Heart left ventricle (tissue), 16 donors: Measurements from ENCODE around the gene DGKA. TPM values are rescaled to one million over a fixed set of nuclear protein-coding genes. Genes with fewer than 3 reads are reported as not detected.

ENCODE experiments used
- ATAC-seq, 4 donors: fragments of 200-7000 bp; cut with Tn5 transposase; one replicate each; pipeline ENCODE4 v1.9.1; 2020 to 2022; ENCODE audit warnings: moderate library complexity in 4 of 4, mild to moderate bottlenecking in 3 of 4, moderate number of reproducible peaks in 1 of 4
- DNase-seq, 5 donors: peaks; one replicate each; pipeline ENCODE4 v3.0.0-alpha.2; 2020
- H3K27ac ChIP-seq, 12 donors: fragments of 200-600 bp; sonication (generic) in 4 of 12; one replicate each; pipeline versions ENCODE4 v1.5.0 to v1.8.0; 2016 to 2022; ENCODE audit warnings: mild to moderate bottlenecking in 2 of 12
- H3K27me3 ChIP-seq, 9 donors: fragments of 200-600 bp; sonication (generic) in 2 of 9; one replicate each; pipeline versions ENCODE4 v1.5.1 to v1.8.0; 2016 to 2022; ENCODE audit warnings: mild to moderate bottlenecking in 3 of 9
- H3K36me3 ChIP-seq, 9 donors: fragments of 200-600 bp; sonication (generic) in 2 of 9; one replicate each; pipeline versions ENCODE4 v1.5.0 to v1.8.0; 2018 to 2022; ENCODE audit warnings: mild to moderate bottlenecking in 2 of 9
- H3K4me1 ChIP-seq, 12 donors: fragments of 200-600 bp; sonication (generic) in 4 of 12; one replicate each; pipeline versions ENCODE4 v1.5.0 to v1.8.0; 2016 to 2022; ENCODE audit warnings: mild to moderate bottlenecking in 3 of 12
- H3K4me3 ChIP-seq, 12 donors: fragments of 200-600 bp; sonication (generic) in 4 of 12; one replicate each; pipeline versions ENCODE4 v1.5.0 to v1.8.0; 2017 to 2022; ENCODE audit warnings: mild to moderate bottlenecking in 9 of 12, moderate library complexity in 4 of 12
- H3K9me3 ChIP-seq, 12 donors: fragments of 200-600 bp; sonication (generic) in 4 of 12; one replicate each; pipeline versions ENCODE4 v1.5.0 to v1.8.0; 2016 to 2022; ENCODE audit warnings: mild to moderate bottlenecking in 1 of 12
- POLR2A ChIP-seq, 2 donors: fragments of 450-650 bp; IDR thresholded peaks; one replicate each; pipeline ENCODE4 v1.6.1; 2017; ENCODE audit warnings: antibody characterized with exemption in 2 of 2, mild to moderate bottlenecking in 2 of 2, moderate library complexity in 2 of 2
- WGBS, 4 donors: extraction: QIAGEN DNeasy Blood & Tissue Kit in 2 of 4; methylation state at CpG; one replicate each; pipeline versions ENCODE4 v1.1.5 to v1.1.7; 2013 to 2018; 5-methylcytosine and 5-hydroxymethylcytosine counted together
- intact Hi-C, 10 donors: fragments of 100-400 bp; cut with DNase I; formaldehyde crosslinking; loops; one replicate each; pipeline versions ENCODE4 v1.11.1 to v1.14.2; 2022
- long read RNA-seq, 3 donors: library from polyadenylated mRNA; unstranded; transcript quantifications; one replicate each; pipeline ENCODE4 v2.0.0, GENCODE V29; 2020 to 2021
- polyA plus RNA-seq, 2 donors: library from polyadenylated mRNA; stranded (reverse); fragments of 200-250 nt; gene quantifications; one replicate each; pipeline ENCODE4 v1.2.3, GENCODE V29; 2013
- total RNA-seq, 9 donors: library from RNA; depleted of rRNA in 2 of 9; stranded (reverse); fragments of >200 nt in 2 of 9; fragmentation: NEBNext Ultra II Directional in 3 of 9; extraction: Animal tissue kit (Norgen Biotek cat#: 25700) in 3 of 9; gene quantifications; one replicate each; pipeline versions ENCODE4 v1.1.0 to v1.2.4, GENCODE V29; 2016 to 2023
- TF ChIP-seq, protein P1 (sequence below), 12 donors: fragments of 200-600 bp; sonication (generic) in 4 of 12; IDR thresholded peaks; one replicate each; pipeline versions ENCODE4 v1.5.0 to v1.8.0; 2018 to 2022; ENCODE audit warnings: antibody characterized with exemption in 12 of 12, mild to moderate bottlenecking in 5 of 12
- donor health status: ischemic (EF 13 %, LVEDD 7.1; RV severe dilation, severe dysfunction).
- donor health status: healthy with polysubstance abuse.
- donor health status: DM: no; HTN: yes; CAD: no.
- donor health status: DM: no; HTN: no; CAD: no.
- donor health status: ischemic (EF 25% LVEDD 6.9; RV normal size, moderate dysfunction).
- donor health status: ischemic (EF 25% LVEDD 5.7; RV mildly dilated, moderate dysfunction).
- donor health status: healthy.
- donor health status: DM: yes; HTN: yes; CAD: no.
- donor health status: ischemic (EF 35%, LVEDD 5.7; RV mildly dilated, moderate dysfunction).
- donor health status: nonischemic (EF 11% LVEDD 7.7; RV severe dilation, severe dysfunction).
- donor health status: DM: yes; HTN: yes; CAD: no.
- donor health status: PGD.
- donor health status: ischemic (EF 29% LVEDD 5.4; RV normal size, mild dysfunction).
- donor health status: nonischemic (EF 23%, LVEDD 6.1; RV moderate dilation, normal function).

DGKA gene
- total RNA-seq (10 to 100 TPM in 4 of 9 donors, 1 to 10 TPM in 5; 5.3 to 27.8 (median 9.6) TPM), polyA plus RNA-seq (1 to 10 TPM; 7.6 to 7.8 TPM)
- long read RNA-seq, donor 1, partial matches to known transcripts = 0 of 7 reads
- long read RNA-seq, donor 1, other reads (novel, unspliced or antisense) = 6 of 7 reads
- long read RNA-seq, donor 2, partial matches to known transcripts = 0 of 14 reads
- long read RNA-seq, donor 2, other reads (novel, unspliced or antisense) = 8 of 14 reads
- long read RNA-seq, donor 3, partial matches to known transcripts = 0 of 2 reads
- long read RNA-seq, donor 3, other reads (novel, unspliced or antisense) = 0 of 2 reads

DNA sequence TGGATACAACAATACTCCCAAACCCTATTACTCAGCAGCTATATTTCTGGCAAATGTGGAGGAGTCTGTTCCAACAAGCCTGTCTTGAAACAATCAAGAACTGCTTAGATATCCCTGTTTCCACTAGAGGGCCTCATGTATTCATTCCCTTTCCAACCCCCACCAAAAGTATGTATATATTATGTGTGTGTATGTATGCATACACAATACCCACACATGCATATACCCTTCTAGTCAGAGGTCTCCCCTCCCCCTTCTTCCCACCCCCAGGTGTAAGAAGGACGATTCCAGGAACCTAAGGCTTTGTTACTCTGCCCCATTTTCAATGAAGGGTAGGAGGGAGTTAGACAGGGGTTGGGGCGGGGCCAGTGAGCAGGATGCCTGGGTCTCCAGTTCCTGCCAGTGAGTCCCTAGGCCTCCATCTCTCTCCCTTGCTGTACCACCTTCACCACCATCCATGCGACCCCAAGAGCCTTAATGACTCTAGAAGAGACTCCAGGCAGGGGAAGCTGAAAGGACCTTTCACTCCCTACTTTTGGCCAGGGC lies at the start of gene DGKA:
Gene DGKA (plus strand): TSS at position 392 of the 546 bp plus-strand sequence. CDS start 5,342 bp downstream, outside the sequence.
- intact Hi-C loops = loop anchor here in 3 of 10 donors (5.0 kb wide), 2 partner anchors 36 to 41 kb away; partner anchors contain the start of genes CDK2 (in 2 of the 3), PMEL (in 2 of the 3) and RAB5B (in 1 of the 3)
- 37 to 50% (median 41%) methylated on average over 3 of the region's 3 CpGs for WGBS, 4 donors
- H3K27me3 ChIP-seq = no peaks in the 10 kb centered on the region
- DNase-seq (peak in 2 of 5 donors; percentile 30 to 41), ATAC-seq (peak in 3 of 4 donors; percentile 2 to 10 (median 8))
- H3K4me3 ChIP-seq = peak within 1 kb of the TSS; percentile 62 to 88 (median 74)
- H3K27ac ChIP-seq = peak within 1 kb of the TSS in 11 of 12 donors; percentile 37 to 98 (median 75)
- H3K4me1 ChIP-seq = peaks cover 0 to 65% (median 37%) of the 10 kb centered on the region in 12 donors
- H3K36me3 ChIP-seq = no peaks in the 10 kb centered on the region
- TF ChIP-seq, protein P1, sequence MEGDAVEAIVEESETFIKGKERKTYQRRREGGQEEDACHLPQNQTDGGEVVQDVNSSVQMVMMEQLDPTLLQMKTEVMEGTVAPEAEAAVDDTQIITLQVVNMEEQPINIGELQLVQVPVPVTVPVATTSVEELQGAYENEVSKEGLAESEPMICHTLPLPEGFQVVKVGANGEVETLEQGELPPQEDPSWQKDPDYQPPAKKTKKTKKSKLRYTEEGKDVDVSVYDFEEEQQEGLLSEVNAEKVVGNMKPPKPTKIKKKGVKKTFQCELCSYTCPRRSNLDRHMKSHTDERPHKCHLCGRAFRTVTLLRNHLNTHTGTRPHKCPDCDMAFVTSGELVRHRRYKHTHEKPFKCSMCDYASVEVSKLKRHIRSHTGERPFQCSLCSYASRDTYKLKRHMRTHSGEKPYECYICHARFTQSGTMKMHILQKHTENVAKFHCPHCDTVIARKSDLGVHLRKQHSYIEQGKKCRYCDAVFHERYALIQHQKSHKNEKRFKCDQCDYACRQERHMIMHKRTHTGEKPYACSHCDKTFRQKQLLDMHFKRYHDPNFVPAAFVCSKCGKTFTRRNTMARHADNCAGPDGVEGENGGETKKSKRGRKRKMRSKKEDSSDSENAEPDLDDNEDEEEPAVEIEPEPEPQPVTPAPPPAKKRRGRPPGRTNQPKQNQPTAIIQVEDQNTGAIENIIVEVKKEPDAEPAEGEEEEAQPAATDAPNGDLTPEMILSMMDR (IDR thresholded peaks at IDR 0.05) = peak in 11 of 12 donors; percentile 26 to 66 (median 45)
- no peak for TF ChIP-seq POLR2A (IDR thresholded peaks at IDR 0.05)
- H3K9me3 ChIP-seq = no peaks in the 10 kb centered on the region

GRCh38 chr12:55885113-55885512 lies 45.8 kb upstream of the DGKA start:
- WGBS, 4 donors = 75 to 92% (median 78%) methylated on average over 1 of the region's 1 CpG
- ATAC-seq = no peak
- Histone ChIP-seq H3K4me1 (no peaks in the 10 kb centered on the region), H3K9me3 (no peaks in the 10 kb centered on the region), H3K4me3 (no peak overlapping the region), H3K36me3 (no peaks in the 10 kb centered on the region), H3K27me3 (no peaks in the 10 kb centered on the region), H3K27ac (no peak overlapping the region)
- TF ChIP-seq POLR2A (IDR thresholded peaks at IDR 0.05) = no peak
- TF ChIP-seq, protein P1 (IDR thresholded peaks at IDR 0.05) = no peak
- intact Hi-C loops = no loop called here
- DNase-seq = no peak

DNA sequence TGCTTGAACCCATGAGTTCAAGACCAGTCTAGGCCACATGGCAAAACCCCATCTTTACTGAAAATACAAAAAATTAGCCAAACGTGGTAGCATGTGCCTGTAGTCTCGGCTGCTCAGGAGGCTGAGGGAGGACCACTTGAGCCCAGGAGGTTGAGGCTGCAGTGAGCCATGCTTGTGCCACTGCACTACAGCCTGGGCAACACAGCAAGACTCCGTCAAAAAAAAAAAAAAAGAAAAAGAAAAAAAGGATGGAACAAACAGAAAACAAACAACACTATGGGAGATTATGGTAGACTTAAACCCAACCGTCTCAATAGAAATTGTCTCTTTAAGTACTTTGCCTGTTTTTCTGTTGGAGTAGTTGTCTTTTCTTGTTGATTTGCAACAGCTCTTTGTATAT lies 39.7 kb upstream of the DGKA start:
- H3K27ac ChIP-seq = no peak overlapping the region
- H3K4me3 ChIP-seq = no peak overlapping the region
- ATAC-seq = no peak
- 73 to 94% (median 93%) methylated on average over 4 of the region's 4 CpGs for whole genome bisulfite sequencing, 4 donors
- H3K4me1 ChIP-seq = no peaks in the 10 kb centered on the region
- H3K36me3 ChIP-seq = no peaks in the 10 kb centered on the region
- TF ChIP-seq, protein P1 (IDR thresholded peaks at IDR 0.05) = no peak
- TF ChIP-seq POLR2A (IDR thresholded peaks at IDR 0.05) = no peak
- H3K27me3 ChIP-seq = no peaks in the 10 kb centered on the region
- DNase-seq = no peak
- intact Hi-C loops = no loop called here
- peaks cover 0 to 5% (median 0%) of the 10 kb centered on the region in 12 donors for H3K9me3 ChIP-seq

DNA sequence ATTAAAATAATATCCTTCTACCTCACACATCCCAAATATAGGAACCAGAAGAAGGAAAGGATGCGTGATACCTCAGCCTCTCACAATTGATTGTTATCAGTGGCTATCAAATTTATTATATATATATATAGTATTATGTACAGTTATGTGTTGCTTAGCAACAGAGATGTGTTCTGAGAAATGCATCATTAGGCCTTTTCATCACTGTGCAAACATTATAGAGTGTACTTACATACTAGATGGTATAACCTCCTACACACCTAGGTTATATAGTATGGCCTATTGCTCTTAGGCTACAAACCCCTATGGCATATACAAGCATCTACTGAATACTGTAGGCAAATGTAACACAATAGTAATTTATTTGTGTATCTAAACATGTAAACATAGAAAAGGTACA lies 37.2 kb upstream of the DGKA start:
- TF ChIP-seq, protein P1 (IDR thresholded peaks at IDR 0.05) = no peak
- H3K27ac ChIP-seq = no peak overlapping the region
- 98 to 100% (median 98%) methylated on average over 1 of the region's 1 CpG for WGBS, 4 donors
- DNase-seq = no peak
- no peaks in the 10 kb centered on the region for H3K36me3 ChIP-seq
- intact Hi-C loops = no loop called here
- H3K4me3 ChIP-seq = no peak overlapping the region
- H3K9me3 ChIP-seq = peaks cover 0 to 5% (median 0%) of the 10 kb centered on the region in 12 donors
- ATAC-seq = no peak
- H3K27me3 ChIP-seq = no peaks in the 10 kb centered on the region
- H3K4me1 ChIP-seq = no peaks in the 10 kb centered on the region
